GM18508 (cell line): ENCODE results near the gene CAMTA1.

Source experiments
- ATAC-seq: cut with Tn5 transposase; IDR thresholded peaks from one replicate; pipeline ENCODE4 v1.9.1; 2021; ENCODE audit warnings: moderate number of reproducible peaks; ENCODE audit not compliant: insufficient read depth, unreplicated experiment

CAMTA1 gene

GRCh38 chr1:7479571-7479970 is 694.3 kb downstream of the CAMTA1 start:
- no peak for ATAC-seq

- no peak for ATAC-seq
Observed at GRCh38 chr1:7481194-7481593, 695.9 kb downstream of the CAMTA1 start.

GRCh38 chr1:7482077-7482476 is 696.8 kb downstream of the CAMTA1 start:
- ATAC-seq = no peak

- no peak for ATAC-seq
Observed at GRCh38 chr1:7482772-7483495, 697.7 kb downstream of the CAMTA1 start.

- no peak for ATAC-seq
Observed at GRCh38 chr1:7483634-7484383, 698.6 kb downstream of the CAMTA1 start.

GRCh38 chr1:7485086-7485780 is 700.0 kb downstream of the CAMTA1 start:
- no peak for ATAC-seq

- no peak for ATAC-seq
Observed at GRCh38 chr1:7485826-7486225, 700.6 kb downstream of the CAMTA1 start.

- ATAC-seq = no peak
Observed at GRCh38 chr1:7487766-7488474, 702.7 kb downstream of the CAMTA1 start.

GRCh38 chr1:7488475-7488842 is 703.2 kb downstream of the CAMTA1 start:
- no peak for ATAC-seq

GRCh38 chr1:7489586-7489985 is 704.3 kb downstream of the CAMTA1 start:
- ATAC-seq = no peak

GRCh38 chr1:7490576-7490975 is 705.3 kb downstream of the CAMTA1 start:
- no peak for ATAC-seq

GRCh38 chr1:7491109-7491817 is 706.0 kb downstream of the CAMTA1 start:
- no peak for ATAC-seq

GRCh38 chr1:7491818-7492173 is 706.5 kb downstream of the CAMTA1 start:
- ATAC-seq = no peak

- no peak for ATAC-seq
Observed at GRCh38 chr1:7493711-7494454, 708.6 kb downstream of the CAMTA1 start.

GRCh38 chr1:7495962-7496361 is 710.7 kb downstream of the CAMTA1 start:
- no peak for ATAC-seq

- no peak for ATAC-seq
Observed at GRCh38 chr1:7497107-7497637, 711.9 kb downstream of the CAMTA1 start.

- ATAC-seq = no peak
Observed at GRCh38 chr1:7500381-7501083, 715.3 kb downstream of the CAMTA1 start.

- no peak for ATAC-seq
Observed at GRCh38 chr1:7501084-7501491, 715.8 kb downstream of the CAMTA1 start.
